Astrocyte (in vitro differentiated cells and primary cell): Measurements from ENCODE around the gene CYP27B1. TPM values are rescaled to one million over a fixed set of nuclear protein-coding genes. Genes with fewer than 3 reads are reported as not detected.
A peak's percentile ranks its signal among the peaks of the same experiment; 100 is the strongest.

Experiments
- DNase-seq: peaks from one replicate; pipeline ENCODE4 v3.0.0-alpha.2; 2010; ENCODE audit warnings: low read depth
- FAIRE-seq: peaks from 2 replicates; lab custom pipeline; 2011; peaks lifted over from hg19 to GRCh38; lab: Jason Lieb, UNC
- H2AFZ ChIP-seq: 2 replicates; pipeline ENCODE4 v1.6.0; 2012; ENCODE audit warnings: low read depth, low read length, inconsistent platforms
- H3K27ac ChIP-seq: 2 replicates; pipeline ENCODE4 v1.5.1; 2011; ENCODE audit warnings: low read depth, low read length, inconsistent platforms
- H3K27me3 ChIP-seq: 2 replicates; pipeline ENCODE4 v1.6.0; 2011; ENCODE audit warnings: low read length, inconsistent platforms; ENCODE audit not compliant: insufficient read depth
- H3K36me3 ChIP-seq: 2 replicates; pipeline ENCODE4 v1.5.1; 2011; ENCODE audit warnings: low read length, inconsistent platforms; ENCODE audit not compliant: insufficient read depth
- H3K4me1 ChIP-seq: 2 replicates; pipeline ENCODE4 v1.5.1; 2011; ENCODE audit warnings: low read length, inconsistent platforms; ENCODE audit not compliant: insufficient read depth
- H3K4me2 ChIP-seq: 2 replicates; pipeline ENCODE4 v1.6.0; 2012; ENCODE audit warnings: low read length, inconsistent platforms
- H3K4me3 ChIP-seq: 2 replicates; pipeline ENCODE4 v1.5.1; 2011; ENCODE audit warnings: low read depth, mild to moderate bottlenecking, low read length, inconsistent platforms; ENCODE audit not compliant: insufficient read depth
- H3K79me2 ChIP-seq: 2 replicates; pipeline ENCODE4 v1.6.0; 2012; ENCODE audit warnings: mild to moderate bottlenecking, low read length, inconsistent platforms; ENCODE audit not compliant: insufficient read depth
- H3K9ac ChIP-seq: 2 replicates; pipeline ENCODE4 v1.6.0; 2012; ENCODE audit warnings: mild to moderate bottlenecking, low read length, inconsistent platforms
- H3K9me3 ChIP-seq: 2 replicates; pipeline ENCODE4 v1.5.1; 2012; ENCODE audit warnings: low read depth, mild to moderate bottlenecking, low read length, inconsistent platforms; ENCODE audit not compliant: insufficient read depth
- H4K20me1 ChIP-seq: 2 replicates; pipeline ENCODE4 v1.6.0; 2012; ENCODE audit warnings: low read length, inconsistent platforms; ENCODE audit not compliant: insufficient read depth
- H3K27ac Mint-ChIP-seq: one replicate; pipeline ENCODE4 v1.8.0; 2021; ENCODE audit warnings: mild to moderate bottlenecking, mixed read lengths; ENCODE audit not compliant: unreplicated experiment
- H3K27me3 Mint-ChIP-seq: one replicate; pipeline ENCODE4 v1.8.0; 2021; ENCODE audit warnings: low read depth, mixed read lengths; ENCODE audit not compliant: unreplicated experiment
- H3K36me3 Mint-ChIP-seq: one replicate; pipeline ENCODE4 v1.8.0; 2021; ENCODE audit warnings: low read depth, mixed read lengths; ENCODE audit not compliant: unreplicated experiment
- H3K4me1 Mint-ChIP-seq: one replicate; pipeline ENCODE4 v1.8.0; 2021; ENCODE audit warnings: low read depth, mixed read lengths; ENCODE audit not compliant: unreplicated experiment
- H3K4me3 Mint-ChIP-seq: one replicate; pipeline ENCODE4 v1.8.0; 2021; ENCODE audit warnings: mild to moderate bottlenecking, moderate library complexity, mixed read lengths; ENCODE audit not compliant: unreplicated experiment
- H3K9me3 Mint-ChIP-seq: one replicate; pipeline ENCODE4 v1.8.0; 2021; ENCODE audit warnings: mild to moderate bottlenecking, mixed read lengths; ENCODE audit not compliant: unreplicated experiment
- CTCF ChIP-seq: IDR thresholded peaks from 2 replicates; pipeline ENCODE4 v1.5.1; 2011; ENCODE audit warnings: low read depth, mild to moderate bottlenecking, inconsistent platforms, low read length, moderate library complexity; ENCODE audit not compliant: insufficient read depth
- EZH2 ChIP-seq: IDR thresholded peaks from 2 replicates; pipeline ENCODE4 v1.6.1; 2012; ENCODE audit warnings: mild to moderate bottlenecking, low read length, inconsistent platforms; ENCODE audit not compliant: insufficient read depth
- total RNA-seq: library from RNA; stranded (reverse); gene quantifications from 2 replicates; pipeline ENCODE4 v1.2.1, GENCODE V29; 2021

Gene CYP27B1
- total RNA-seq, 1 donor from 2014 or later, result 1.5 TPM

DNA sequence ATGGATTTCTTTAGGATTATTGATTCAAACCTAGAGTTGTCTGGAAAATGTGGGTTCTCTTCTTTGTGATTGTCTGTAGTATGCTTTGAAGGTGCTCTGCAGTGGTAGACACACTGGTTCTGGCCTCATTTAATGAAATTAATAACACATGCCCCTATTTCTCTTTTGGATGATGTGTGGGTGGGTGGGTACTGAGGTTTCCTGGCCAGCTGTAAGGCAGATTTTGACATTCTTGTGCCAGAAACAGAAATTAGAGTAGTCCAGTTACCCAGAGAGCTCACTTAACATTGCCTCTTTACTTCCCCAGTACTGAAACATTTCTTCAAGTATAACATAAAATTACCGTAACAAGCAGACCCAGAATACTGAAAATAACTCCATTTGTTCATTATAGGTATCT is 30.1 kb upstream of the CYP27B1 start:
- no peaks in the 10 kb centered on the region for H3K9me3 ChIP-seq
- no peak for DNase-seq
- H3K27ac ChIP-seq, result no peak overlapping the region
- Mint-ChIP-seq H3K4me3 (no peak overlapping the region), H3K4me1 (peaks cover 9% of the 10 kb centered on the region), H3K36me3 (peaks cover 19% of the 10 kb centered on the region), H3K9me3 (no peaks in the 10 kb centered on the region), H3K27me3 (no peaks in the 10 kb centered on the region), H3K27ac (no peak overlapping the region)
- no peak overlapping the region for H3K4me2 ChIP-seq
- H3K79me2 ChIP-seq, result no peaks in the 10 kb centered on the region
- no peak overlapping the region for H3K9ac ChIP-seq
- H3K27me3 ChIP-seq, result no peaks in the 10 kb centered on the region
- H3K4me1 ChIP-seq, result peaks cover 13% of the 10 kb centered on the region
- no peak for TF ChIP-seq CTCF
- no peak for TF ChIP-seq EZH2
- FAIRE-seq, result no peak
- H2AFZ ChIP-seq, result no peak overlapping the region
- H3K36me3 ChIP-seq, result peaks cover 21% of the 10 kb centered on the region
- H4K20me1 ChIP-seq, result no peaks in the 10 kb centered on the region
- no peak overlapping the region for H3K4me3 ChIP-seq

DNA sequence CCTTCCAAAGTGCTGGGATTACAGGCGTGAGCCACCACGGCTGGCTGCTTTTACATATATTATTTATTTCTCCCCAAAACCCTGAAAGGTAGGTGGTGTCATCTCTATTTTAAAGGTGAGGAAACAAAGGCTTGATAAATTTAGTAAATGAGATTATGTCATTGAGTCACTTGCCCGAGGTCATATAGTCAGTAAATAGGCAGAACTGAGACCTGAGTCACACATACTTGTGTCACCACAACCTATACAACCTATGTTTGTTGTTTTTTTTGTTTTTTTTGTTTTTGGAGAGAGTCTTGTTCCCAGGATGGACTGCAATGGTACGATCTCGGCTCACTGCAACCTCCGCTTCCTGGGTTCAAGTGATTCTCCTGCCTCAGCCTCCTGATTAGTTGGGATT is 28.5 kb upstream of the CYP27B1 start:
- no peak overlapping the region for H2AFZ ChIP-seq
- no peak overlapping the region for H3K4me2 ChIP-seq
- FAIRE-seq (no peak), DNase-seq (no peak)
- H3K27me3 ChIP-seq, result no peaks in the 10 kb centered on the region
- no peak overlapping the region for H3K9ac ChIP-seq
- H3K79me2 ChIP-seq, result no peaks in the 10 kb centered on the region
- H3K27ac Mint-ChIP-seq, result peak overlapping the region; percentile 41
- no peaks in the 10 kb centered on the region for H3K9me3 Mint-ChIP-seq
- no peak overlapping the region for H3K4me3 ChIP-seq
- peaks cover 13% of the 10 kb centered on the region for H3K4me1 ChIP-seq
- peaks cover 9% of the 10 kb centered on the region for H3K4me1 Mint-ChIP-seq
- no peak overlapping the region for H3K4me3 Mint-ChIP-seq
- TF ChIP-seq CTCF, result no peak
- no peak for TF ChIP-seq EZH2
- H3K27ac ChIP-seq, result peak overlapping the region; percentile 13
- no peaks in the 10 kb centered on the region for H4K20me1 ChIP-seq
- no peaks in the 10 kb centered on the region for H3K9me3 ChIP-seq
- no peaks in the 10 kb centered on the region for H3K27me3 Mint-ChIP-seq
- peaks cover 15% of the 10 kb centered on the region for H3K36me3 Mint-ChIP-seq
- peaks cover 21% of the 10 kb centered on the region for H3K36me3 ChIP-seq

- Mint-ChIP-seq H3K27ac (peak overlapping the region; percentile 62), H3K4me3 (no peak overlapping the region), H3K4me1 (peaks cover 9% of the 10 kb centered on the region), H3K9me3 (no peaks in the 10 kb centered on the region), H3K36me3 (peaks cover 17% of the 10 kb centered on the region), H3K27me3 (no peaks in the 10 kb centered on the region)
- Histone ChIP-seq H3K36me3 (peaks cover 19% of the 10 kb centered on the region), H4K20me1 (no peaks in the 10 kb centered on the region), H3K4me2 (peak overlapping the region; percentile 62), H3K4me3 (no peak overlapping the region), H3K79me2 (no peaks in the 10 kb centered on the region), H3K27ac (peak overlapping the region; percentile 76), H3K9ac (peak overlapping the region; percentile 64), H3K4me1 (peaks cover 13% of the 10 kb centered on the region), H2AFZ (no peak overlapping the region), H3K27me3 (no peaks in the 10 kb centered on the region), H3K9me3 (no peaks in the 10 kb centered on the region)
- DNase-seq (peak; percentile 91), FAIRE-seq (peak; percentile 77)
- no peak for TF ChIP-seq EZH2
- TF ChIP-seq CTCF, result no peak
Measured at GRCh38 chr12:57793920-57794319, 27.0 kb upstream of the CYP27B1 start.
